ENCODE measurements around the gene UPK1B.

UPK1B gene

DNA sequence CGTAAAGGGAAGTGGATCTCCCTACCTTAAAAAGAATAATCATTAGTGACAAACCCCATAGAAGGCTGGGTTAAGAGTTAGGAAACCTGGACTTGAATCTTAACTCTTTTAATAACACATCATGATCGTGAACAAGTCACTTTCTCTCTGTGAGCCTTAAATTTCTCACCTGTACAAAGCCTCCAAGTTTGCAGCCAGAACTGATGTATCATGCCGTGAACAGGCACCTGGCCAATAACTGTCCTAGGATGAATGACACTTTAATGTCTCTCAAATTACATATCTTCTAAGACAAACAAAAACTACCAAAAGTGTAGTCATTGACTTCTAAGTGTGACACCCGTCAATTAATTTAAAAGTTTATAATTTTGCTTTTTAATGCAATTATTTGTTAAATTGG, 3.9 kb downstream of the UPK1B start:
- DNase-seq = no peak

DNA sequence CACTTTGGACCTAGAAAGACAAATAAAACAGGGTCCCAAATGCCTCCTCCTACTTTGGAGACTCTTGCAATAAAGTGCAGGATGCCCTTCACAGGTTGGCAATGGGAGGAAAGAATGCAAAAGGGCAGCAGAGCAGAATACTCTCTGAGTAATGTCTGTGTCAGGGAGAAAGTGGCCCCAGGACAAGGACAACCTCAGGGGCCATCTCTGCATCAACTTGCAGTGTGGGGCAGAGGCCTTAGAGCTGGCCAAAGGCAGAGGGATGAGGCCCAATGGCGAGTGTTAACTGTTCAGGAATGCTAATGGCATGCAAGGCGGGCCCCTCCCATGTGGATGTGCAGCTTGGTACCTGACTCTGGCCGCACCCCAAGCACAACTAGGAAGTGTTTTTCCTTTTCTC, 8.4 kb downstream of the UPK1B start:
- DNase-seq = no peak

DNA sequence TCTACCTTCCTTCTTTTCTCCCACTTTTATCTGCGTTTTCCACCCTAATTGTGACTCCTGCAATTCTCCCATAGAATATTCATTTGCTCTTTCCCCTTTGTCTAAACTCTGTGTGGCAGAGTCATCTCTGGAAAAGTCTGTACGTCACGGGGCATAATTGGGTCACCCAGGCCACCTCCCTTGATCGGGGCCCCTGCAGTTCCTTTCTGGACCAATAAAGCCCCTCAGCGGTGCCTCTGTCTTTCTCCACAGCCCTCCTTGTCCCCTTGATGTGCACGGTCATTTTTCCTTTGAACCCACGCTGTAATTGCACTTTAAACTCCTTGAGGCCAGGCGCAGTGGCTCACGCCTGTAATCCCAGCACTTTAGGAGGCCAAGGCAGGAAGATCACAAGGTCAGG, 10.7 kb downstream of the UPK1B start:
- no peak for DNase-seq

DNA sequence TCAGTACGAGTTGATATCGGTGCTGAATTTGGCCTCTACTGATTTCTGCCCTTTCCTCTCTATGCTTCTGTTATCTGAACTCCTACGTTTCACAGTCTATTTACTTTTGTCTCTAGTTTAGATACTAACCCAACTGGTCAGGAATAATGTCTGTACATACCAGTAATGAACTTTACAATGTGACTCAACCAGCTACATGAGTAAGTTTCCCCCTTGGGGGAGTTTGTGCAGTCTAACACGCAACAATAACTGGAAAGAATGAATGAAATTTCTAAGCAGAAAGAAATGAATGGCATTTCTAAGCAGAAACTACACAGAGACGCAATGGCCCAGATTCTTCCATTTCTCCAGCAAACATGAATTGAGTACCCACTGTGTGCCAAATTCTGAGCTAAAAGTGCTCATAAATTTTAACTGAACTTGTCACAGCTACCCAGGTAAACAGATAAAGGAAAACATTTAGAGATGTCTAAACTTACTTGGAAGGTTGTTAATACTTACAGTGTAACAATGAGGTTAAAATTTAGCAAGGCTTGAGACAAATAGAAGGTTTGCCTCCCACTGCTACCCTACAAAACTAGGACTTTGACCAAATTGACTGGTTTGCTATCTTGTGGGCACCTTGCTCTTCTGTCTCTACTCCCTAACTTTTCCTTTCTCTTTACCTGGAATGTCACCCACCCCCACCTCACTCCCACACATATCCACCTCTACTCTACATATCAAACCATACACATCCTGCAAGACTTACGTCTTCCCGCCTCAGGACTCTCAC, 11.6 kb downstream of the UPK1B start:
- no peak for DNase-seq

DNA sequence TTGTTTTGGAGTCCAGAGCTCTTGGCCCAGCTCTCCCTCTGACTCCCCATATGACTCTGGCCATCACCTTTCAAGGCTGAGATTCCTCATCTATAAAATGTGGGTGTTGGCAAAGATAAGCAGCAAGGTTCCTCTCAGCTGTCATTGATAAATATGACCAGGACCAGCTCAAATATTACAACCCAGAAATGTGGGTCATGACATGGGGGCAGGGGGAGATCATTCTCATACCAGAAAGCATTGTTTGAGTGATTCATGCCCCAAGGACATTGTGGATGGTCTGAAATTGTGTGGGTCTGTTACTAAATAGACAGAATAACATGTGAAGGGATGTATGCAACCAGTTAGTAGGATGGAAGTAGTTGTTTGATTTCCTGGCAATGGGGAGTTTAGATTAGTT, 13.9 kb downstream of the UPK1B start:
- no peak for DNase-seq

DNA sequence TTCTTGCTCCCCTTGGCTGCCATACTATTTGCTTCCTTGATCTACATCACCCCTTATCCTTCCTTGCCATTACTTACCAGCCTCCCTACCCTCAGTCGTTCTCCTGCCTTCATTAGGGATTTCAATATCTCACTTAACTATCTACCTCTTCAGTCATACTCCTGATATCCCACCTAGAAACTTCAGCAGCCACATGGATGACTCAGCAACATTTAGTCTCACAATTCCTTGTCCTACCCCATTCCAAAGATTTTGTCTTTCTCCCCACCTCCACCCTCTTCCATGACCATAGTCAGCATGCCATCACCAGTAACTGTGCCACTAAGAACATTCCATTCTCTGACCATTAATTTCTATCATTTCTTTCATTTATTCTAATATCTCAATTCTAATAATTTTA, 18.4 kb downstream of the UPK1B start:
- DNase-seq = no peak

DNA sequence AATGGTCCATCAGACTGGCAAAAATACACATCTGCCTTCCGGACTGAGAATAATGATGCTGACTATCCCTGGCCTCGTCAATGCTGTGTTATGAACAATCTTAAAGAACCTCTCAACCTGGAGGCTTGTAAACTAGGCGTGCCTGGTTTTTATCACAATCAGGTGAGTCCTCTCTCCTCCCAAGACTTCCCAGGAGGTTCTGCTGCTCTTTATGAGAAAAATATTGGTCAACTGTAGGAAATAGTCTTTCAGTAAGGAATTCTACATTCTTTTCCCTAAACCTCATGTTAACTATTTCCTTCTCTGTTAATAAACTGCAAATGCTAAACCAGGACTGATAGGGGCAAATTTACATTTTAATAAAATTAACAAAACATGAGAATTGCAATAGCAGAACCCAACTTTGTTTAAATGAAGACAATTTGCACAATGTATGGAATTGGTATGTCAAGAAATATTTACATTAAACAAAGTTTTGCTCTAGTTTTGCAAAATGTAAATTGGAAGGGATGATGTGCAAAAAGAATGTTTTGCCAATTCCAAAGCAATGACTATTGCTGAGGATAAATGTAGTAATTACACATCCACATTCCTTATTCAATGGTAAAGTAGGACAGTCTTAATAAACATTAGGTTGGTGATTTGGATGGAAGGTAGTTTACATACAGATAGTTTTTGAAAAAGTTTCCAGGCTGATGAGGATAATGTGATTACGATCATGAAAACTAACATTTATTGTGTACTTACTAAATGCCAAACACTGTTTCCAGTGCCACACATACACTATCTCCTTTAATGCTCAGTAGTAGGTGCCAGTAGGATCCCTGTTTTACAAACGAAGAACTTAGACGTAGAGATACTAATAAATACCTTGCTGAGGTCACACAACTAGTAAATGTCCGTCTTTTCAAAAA, 21.1 kb downstream of the UPK1B start:
- DNase-seq = no peak

DNA sequence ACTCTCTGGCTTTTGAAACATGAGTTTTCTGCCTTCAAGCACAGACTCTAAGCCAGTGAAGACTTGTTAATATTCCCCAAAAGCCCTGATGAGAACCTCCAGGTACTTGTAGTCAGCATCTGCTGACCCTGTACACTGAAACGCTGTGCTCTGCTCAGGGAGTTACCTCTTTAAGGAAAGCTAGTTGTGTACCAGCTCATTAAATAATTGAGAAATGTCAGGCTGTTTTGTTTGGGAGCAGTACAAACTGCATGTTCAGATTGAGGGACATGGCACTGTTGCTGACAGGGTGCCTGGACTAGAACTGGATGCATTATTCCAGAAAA, 21.7 kb downstream of the UPK1B start:
- no peak for DNase-seq

DNA sequence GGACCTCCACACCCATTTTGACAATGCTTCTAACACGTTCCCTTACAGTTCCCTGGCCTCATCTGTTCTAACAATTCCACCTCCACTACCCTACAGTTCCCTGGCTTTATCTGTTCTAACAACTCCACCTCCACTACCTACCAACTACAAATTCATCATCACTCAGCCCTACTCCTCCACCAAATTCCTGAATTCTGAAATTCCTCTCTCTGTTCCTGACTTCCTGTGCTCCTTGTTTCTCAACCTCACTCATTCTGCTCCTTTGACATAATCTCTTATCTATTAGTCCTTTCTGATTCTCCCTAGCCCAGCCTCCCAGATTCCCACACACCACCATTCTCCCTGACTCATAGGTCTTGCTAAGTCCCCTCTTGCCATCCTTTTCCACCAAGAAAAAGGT, 22.5 kb downstream of the UPK1B start:
- no peak for DNase-seq

DNA sequence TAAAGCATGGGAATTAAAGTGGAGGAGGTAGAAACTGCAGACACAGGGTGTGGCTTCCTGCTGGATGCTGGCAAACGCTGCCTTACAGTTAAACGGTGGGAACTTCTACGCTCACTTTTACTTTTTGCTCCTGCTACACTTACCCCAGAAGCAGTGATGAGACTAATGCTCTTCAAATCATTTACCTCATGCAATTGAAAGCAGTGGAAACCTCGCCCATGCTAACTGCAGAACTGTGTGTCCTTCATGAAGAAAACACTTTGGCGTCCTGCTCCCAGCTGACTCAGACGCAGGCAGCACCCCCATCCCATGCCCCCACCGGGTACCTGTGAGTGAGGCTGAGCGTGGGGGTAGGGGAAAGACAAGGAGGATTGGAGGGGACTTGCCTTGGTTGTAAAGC, 31.8 kb downstream of the UPK1B start:
- no peak for DNase-seq

DNA sequence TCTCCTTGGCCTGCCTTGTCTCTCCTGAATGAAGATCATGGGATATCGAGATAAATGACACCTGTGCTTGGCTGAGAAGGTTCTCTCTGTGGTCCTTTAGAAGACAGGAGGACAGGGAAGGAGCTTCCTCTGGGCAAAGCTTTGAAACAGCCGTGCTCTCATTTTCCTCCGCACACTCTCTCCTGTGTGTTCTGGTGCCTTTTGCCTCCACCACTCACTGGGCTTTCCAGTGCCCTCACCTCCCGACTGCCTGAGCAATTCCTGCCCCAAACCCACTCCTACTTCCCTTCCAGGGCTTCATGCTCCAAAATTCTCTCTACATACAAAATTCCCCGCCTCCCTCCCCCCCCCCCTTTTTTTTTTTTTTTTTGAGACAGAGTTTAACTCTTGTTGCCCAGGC, 32.3 kb downstream of the UPK1B start:
- no peak for DNase-seq

DNA sequence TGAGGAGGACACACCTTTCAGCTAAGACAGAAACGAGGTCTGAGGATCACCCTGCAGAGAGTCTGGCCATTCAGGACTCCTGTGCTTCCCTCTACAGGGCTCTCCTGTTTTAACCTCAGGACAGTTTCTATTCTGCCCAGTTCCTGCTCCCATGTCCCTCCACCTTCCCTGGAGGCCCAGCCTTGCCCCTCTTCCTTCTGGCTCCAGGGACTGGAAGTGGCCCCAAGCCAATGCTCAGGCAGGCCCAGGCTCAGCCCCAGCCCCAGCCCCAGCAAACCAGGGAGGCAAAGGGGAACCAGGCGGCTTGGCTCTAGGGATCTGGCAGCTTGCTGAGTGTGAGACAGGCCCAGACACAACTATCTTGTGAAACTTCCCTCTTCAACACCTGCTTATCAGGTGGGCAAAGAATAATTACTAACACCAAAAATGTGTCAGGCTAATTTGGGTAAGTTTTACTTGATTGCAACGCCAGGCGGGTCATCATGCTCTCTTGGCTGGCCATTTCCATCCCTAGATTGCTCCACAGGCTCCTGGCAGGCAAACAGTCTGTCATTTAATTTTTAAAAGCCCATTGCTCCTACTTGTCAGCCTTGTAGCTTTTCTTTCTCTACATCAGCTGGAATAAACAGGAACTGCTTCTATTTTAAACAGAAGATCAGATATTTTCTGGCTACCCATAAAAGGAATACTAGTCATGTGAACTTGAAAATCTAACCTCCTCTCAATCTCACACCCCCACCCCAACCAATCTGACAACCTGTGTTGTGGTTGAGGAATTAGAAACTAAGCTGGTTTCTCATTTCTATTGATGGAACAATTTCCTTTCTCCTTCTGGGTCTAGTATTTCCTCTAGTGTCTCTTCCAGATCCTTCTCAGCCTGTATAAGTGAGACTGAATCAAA, 33.5 kb downstream of the UPK1B start:
- no peak for DNase-seq

DNA sequence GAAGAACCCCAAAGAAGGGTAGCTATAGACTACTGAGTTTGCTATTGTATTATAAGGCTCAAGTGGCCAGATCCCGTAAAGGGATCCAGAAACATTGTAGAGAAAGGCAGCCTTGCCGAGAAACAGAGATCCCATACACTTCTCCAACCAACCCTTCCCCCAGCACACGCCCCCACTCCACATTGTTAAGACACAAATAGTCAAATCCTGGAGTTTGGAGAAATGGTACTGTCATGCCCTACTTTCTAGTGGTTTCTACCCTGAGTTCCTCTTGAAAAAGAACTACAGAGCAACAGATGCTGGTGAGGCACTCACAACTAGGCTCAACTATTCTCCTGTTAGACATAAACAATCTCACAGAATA, 34.1 kb downstream of the UPK1B start:
- no peak for DNase-seq

DNA sequence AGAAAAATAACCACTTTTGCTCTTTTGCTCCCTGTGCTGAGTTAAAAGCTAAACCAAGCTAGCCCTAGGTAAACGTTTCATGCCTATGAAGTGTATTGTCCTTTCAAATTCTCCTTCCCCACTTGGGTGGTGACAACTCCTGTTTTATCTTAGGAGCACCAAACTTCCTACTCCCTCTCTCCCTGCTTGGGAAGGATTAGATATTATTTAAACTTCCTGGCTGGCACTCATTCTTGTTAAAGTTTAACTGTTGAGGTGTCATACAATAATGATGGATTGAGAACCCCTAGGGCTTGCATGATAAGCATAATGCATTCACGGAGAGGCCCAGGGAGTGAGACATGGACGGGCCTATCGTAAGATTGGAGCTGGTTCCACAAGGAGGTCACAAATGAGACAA, 37.8 kb downstream of the UPK1B start:
- no peak for DNase-seq

DNA sequence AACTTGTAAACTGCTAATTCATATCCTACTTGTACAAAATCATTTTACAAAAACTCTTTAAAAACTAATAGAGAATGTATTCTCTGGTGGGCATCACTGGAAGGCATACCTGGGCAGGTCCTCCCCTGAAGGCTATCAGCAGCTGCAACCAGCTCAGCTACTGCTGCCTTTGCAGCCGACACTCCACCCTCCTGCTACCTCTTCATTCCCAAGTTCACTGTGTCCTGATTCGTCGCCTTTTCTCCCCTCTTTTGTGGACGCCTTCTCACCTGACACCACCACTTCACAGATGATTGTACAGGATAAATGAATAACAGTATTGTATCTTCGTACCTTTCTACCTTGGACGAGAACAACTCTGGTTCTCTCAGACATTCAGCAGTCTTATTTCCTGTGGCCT, 38.4 kb downstream of the UPK1B start:
- no peak for DNase-seq

DNA sequence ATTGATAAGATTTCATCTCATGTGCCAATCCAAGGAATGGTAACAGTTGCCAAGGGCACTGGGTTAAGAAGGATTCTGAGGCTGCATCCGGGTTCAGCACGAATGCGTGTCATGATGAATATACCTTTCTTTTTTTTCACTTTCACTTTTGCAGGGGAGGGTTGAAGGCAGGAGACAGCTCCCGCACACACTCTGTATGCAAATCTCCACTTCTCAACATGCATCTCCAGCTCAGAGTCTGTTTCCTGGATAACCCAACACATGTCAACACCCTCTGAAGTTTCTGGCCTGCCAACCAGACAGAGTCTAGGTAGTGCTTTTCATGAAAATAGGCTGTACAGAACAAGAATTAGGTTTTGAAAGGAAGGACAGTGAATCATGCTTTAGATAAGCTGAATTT, 45.7 kb downstream of the UPK1B start:
- DNase-seq = peak; percentile 45 to 55

DNA sequence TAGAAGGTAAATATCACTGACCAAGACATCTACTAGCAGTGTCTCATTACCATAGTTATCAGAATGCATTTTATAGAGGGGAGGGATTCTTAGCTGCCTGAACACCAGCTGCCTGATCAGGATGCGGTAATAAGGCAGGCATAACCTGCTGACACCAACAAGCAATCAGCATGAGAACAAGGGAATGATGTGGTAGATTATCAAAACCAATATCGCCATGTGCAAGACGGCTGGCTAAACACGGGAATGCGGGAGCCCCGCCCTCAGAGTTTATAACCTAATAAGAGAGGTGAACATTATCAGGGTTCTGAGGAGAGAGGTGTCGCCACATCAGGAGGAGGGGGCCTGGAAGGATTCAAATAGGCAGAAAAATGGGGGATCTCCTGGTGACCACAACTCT, 46.8 kb downstream of the UPK1B start:
- no peak for DNase-seq

DNA sequence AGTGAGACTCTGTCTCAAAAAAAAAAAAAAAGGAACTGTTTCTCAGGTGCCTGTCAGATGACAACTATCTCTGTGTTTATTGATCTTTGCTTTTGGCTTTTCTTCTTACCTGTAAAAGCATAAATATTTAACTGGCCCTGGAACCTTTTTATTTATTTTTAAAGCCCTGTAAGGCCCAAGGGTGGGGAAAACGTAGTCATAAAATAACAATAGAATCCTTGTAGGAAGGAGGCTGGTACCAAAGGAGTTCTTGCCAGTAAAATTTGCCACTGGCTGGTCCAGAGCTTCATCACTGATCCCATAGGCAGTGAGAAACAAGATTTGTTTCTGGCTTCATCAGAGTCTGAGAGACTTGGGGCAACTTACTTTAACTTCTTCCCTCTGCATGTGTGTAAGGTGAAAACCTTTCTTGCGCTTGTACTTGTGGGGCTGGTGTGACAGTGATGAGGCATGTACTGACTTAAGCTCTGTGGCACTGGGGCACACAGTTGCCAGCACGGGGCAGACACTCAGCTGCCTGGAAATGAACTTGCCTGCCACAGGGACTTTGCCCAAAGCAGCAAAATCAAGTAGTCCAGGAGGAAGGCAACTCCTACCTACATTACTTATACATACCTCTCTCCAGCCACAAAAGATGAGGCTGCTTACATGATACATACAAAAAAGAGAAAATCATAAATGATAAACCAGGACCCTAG, 47.7 kb downstream of the UPK1B start:
- DNase-seq = no peak

DNA sequence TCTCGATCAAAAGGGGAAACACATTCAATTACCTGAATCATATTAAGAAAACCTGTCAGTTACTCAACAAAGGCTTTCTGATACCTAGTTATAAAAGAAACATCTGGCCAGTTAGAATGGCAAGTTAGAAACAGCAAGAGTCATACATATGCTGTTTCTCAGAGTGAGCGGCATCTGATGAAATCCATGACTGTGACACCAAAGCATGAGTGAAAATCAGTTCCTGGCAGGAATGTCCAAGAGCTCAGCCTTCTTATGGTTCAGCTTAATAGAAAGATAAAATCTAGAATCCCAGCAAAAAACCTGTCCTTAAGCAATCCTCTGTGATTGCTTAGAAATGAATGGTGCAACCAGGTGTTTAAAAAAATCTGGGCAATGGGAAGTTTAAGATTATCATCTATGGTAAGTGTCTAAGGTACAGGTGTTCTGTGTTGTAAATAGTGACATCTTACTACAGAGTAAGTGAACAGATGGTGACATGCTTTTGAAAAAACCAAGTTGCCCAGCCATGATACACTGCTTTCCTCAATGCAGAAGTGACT, 48.5 kb downstream of the UPK1B start:
- DNase-seq = no peak

DNA sequence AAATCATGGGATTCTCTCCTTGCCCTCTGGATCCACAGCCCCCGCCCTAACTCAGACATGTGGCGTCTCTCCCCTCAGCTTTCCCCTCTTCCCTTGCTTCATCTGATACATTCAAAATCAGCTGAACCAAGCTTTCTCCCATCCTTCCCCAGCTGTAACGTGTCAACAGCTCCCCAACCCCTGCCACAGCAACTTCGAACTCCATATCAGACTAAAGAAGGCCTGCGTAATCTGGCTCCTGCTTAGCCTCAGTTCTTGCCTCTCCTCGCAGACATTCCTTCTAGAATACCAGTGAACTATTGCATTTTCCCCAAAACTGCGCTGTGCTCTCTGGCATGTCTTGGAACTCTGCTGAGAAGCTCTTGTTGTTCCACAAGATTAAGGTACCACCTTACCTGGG, 49.0 kb downstream of the UPK1B start:
- no peak for DNase-seq

DNA sequence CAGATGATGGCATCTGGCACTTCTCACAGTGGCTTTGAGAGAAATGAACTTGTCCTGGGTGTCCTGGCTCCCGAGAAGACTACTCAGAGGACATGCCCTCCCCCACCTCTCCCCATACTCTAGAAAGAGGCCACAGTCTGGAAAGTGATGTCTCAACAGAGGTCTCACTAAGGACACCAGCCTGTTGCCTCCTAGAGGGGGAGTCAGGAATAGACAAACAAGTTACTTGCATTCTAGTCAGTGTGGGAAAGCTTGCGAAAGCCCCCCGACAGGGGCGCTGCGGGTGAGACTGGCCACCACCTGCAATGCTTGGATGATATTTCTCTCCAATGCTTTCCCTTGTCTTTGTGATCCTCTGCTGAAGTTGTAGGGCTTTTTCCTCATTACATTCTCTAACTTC, 50.1 kb downstream of the UPK1B start:
- DNase-seq = no peak

DNA sequence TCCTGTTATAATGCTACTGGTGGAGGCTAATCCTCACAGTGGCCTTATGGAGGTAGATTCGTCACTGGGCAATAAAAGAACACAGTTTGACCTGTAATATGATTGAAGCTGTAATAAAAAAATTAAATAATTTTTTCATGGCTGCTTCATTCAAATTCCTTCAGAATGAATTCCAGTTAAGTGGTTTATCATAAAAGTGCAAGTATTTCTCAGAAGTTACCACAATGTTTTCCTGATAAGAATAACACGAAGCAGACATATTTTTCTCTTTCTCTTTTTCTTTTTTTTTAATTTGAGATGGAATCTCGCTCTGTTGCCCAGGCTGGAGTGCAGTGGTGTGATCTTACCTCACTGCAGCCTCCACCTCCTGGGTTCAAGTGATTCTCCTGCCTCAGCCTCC, 51.7 kb downstream of the UPK1B start:
- DNase-seq = no peak
